GM12875 (cell line): ENCODE results near the gene CD300LG.

Experiments
- H3K4me3 ChIP-seq: one replicate; pipeline ENCODE4 v1.5.1; 2011; ENCODE audit warnings: low read depth, low read length, control low read depth
- CTCF ChIP-seq: IDR thresholded peaks from 2 replicates; pipeline ENCODE4 v1.5.1; 2011; ENCODE audit warnings: low read depth, mild to moderate bottlenecking, control low read depth, inconsistent platforms, low read length, moderate library complexity, borderline replicate concordance; ENCODE audit not compliant: insufficient read depth

Gene CD300LG

GRCh38 chr17:43853546-43853945, 6.6 kb downstream of the CD300LG start:
- no peak for TF ChIP-seq CTCF
- H3K4me3 ChIP-seq, result no peak overlapping the region

DNA sequence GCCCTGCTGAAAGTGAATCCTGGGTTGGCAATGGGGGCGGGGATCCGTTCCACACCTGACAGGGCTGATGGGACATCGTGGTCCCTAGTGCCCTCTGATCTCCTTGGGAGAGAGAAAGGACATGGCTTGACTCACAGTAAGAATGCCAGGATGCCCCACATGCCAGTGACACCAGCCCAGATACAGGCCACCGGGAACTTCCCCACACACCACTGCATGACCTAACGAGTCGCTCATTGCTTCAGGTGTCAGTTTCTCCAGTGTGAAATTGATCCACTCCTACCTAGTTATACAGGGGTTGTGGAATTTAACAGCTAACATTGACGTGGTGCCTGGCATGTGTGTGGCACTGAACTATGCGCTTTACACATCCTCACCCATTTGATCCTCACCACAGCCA, 7.5 kb downstream of the CD300LG start:
- no peak overlapping the region for H3K4me3 ChIP-seq
- no peak for TF ChIP-seq CTCF

DNA sequence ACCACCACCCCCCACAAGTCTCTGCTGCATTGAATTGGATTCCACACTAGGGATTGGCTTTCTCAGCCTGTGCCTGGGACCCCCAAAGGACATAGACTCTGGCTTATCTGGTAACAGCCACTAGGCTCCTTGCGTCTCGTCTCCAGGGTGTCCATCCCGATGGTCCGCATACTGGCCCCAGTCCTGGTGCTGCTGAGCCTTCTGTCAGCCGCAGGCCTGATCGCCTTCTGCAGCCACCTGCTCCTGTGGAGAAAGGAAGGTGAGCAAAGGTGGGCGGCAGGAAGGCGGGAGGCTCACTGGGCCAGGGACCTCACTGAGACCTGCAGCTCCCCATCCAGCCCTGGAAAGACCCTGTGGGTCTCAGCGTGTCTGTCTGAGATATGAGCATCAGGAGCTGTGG, 8.1 kb downstream of the CD300LG start:
- H3K4me3 ChIP-seq, result no peak overlapping the region
- no peak for TF ChIP-seq CTCF

DNA sequence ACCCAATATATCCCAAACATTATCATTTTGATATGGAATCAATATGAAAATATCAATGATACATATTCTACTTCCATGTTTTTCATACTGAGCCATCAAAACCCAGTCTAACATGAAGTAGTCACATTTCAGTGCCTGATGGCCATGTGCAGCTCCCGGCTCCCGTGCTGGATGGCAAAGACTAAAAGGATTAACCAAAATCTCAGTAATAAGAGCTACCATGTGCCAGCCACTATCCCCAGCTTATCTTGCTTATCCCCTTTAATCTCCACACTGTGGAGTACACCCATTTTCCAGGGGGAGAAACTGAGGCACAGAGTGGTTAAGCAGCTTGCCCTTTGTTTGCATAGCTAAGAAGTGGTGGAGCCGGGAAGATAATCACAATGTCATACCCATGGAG, 9.2 kb downstream of the CD300LG start:
- no peak overlapping the region for H3K4me3 ChIP-seq
- TF ChIP-seq CTCF, result no peak

GRCh38 chr17:43857141-43857540, 10.2 kb downstream of the CD300LG start:
- H3K4me3 ChIP-seq, result no peak overlapping the region
- no peak for TF ChIP-seq CTCF

GRCh38 chr17:43857957-43858600, 11.1 kb downstream of the CD300LG start:
- no peak for TF ChIP-seq CTCF
- no peak overlapping the region for H3K4me3 ChIP-seq

DNA sequence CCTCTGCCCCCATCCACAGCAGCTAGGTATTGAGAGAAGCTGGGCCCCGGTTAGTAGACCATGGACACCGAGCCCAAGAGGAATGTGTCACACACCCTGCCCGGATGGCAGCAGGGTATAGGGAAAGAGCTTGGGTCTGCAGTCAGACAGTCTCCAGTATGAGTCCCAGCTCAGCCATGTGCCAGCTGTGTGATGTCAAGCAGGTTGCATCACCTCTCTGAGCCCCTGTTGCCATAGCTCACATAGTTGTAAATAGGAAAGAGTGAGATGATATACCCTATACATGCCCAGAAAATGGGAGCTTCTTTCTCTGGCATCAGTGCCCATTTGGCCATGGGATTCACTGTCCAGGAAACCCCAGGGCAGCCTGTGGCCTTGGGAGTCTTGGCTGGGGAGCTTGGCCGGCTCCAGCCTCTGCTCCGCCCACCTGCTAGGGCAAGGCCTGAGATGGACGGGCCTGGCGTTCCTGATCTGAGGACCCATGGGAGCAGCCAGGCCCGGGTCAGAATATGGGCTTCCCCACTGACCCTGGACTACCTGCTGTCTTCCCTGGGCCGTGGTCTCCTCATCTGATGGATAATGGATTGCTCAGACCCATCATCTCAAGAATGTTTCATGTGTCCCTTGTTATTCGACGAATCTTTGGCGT, 13.2 kb downstream of the CD300LG start:
- no peak for TF ChIP-seq CTCF
- H3K4me3 ChIP-seq, result no peak overlapping the region
